NOMO-1 treated with dmso at 0.1 percent for 144 hours (cell line): Measurements from ENCODE around the gene DNAJC30.

Source experiments
- DNase-seq: peaks from one replicate; lab custom pipeline; 2025; ENCODE audit not compliant: unreplicated experiment; lab: John Stamatoyannopoulos, UW

Gene DNAJC30

GRCh38 chr7:73708961-73709549 lies 25.8 kb upstream of the DNAJC30 start:
- DNase-seq: no peak

- no peak for DNase-seq
Observed at GRCh38 chr7:73707045-73707631, 23.9 kb upstream of the DNAJC30 start.

GRCh38 chr7:73706126-73707044 lies 23.1 kb upstream of the DNAJC30 start:
- no peak for DNase-seq

GRCh38 chr7:73705551-73705920 lies 22.3 kb upstream of the DNAJC30 start:
- no peak for DNase-seq

- no peak for DNase-seq
Observed at GRCh38 chr7:73704640-73705550, 21.6 kb upstream of the DNAJC30 start.

- DNase-seq: no peak
Observed at GRCh38 chr7:73703757-73704639, 20.7 kb upstream of the DNAJC30 start.

- DNase-seq: no peak
Observed at GRCh38 chr7:73703225-73703624, 20.0 kb upstream of the DNAJC30 start.

GRCh38 chr7:73702665-73703064 lies 19.4 kb upstream of the DNAJC30 start:
- DNase-seq: no peak

GRCh38 chr7:73702226-73702625 lies 19.0 kb upstream of the DNAJC30 start:
- no peak for DNase-seq

- no peak for DNase-seq
Observed at GRCh38 chr7:73701357-73701995, 18.2 kb upstream of the DNAJC30 start.

- no peak for DNase-seq
Observed at GRCh38 chr7:73700581-73701134, 17.4 kb upstream of the DNAJC30 start.

- no peak for DNase-seq
Observed at GRCh38 chr7:73700069-73700423, 16.8 kb upstream of the DNAJC30 start.

- DNase-seq: no peak
Observed at GRCh38 chr7:73699370-73700068, 16.3 kb upstream of the DNAJC30 start.

- DNase-seq: no peak
Observed at GRCh38 chr7:73698410-73698809, 15.2 kb upstream of the DNAJC30 start.

GRCh38 chr7:73696372-73696771 lies 13.1 kb upstream of the DNAJC30 start:
- no peak for DNase-seq

GRCh38 chr7:73690646-73691045 lies 7.4 kb upstream of the DNAJC30 start:
- no peak for DNase-seq

- no peak for DNase-seq
Observed at GRCh38 chr7:73688288-73688687, 5.0 kb upstream of the DNAJC30 start.

GRCh38 chr7:73685311-73685710 lies 2.1 kb upstream of the DNAJC30 start:
- DNase-seq: no peak
